Measurements from ENCODE around the gene CXorf51B.
"Not testable (repeated sequence)": the region's sequence is repeated elsewhere in the genome, so short reads cannot be mapped to it uniquely, and the experiment has no call there.

CXorf51B gene

GRCh38 chrX:146809471-146809870 is at the start of gene CXorf51B:
Gene CXorf51B, plus strand, starts transcription at chrX:146809771. Its CDS starts 21 bp downstream, at chrX:146809792.
- DNase-seq = not testable (repeated sequence)

- DNase-seq = not testable (repeated sequence)
These were observed 5.1 kb downstream of the CXorf51B start, which contains the start of gene CXorf51A for GRCh38 chrX:146814644-146815043. Gene CXorf51A, minus strand, starts transcription at chrX:146814744. Its CDS starts 21 bp downstream, at chrX:146814723.

- no peak for DNase-seq
These were observed 22.4 kb downstream of the CXorf51B start for GRCh38 chrX:146831994-146832393.

GRCh38 chrX:146854281-146854680 is 44.7 kb downstream of the CXorf51B start:
- peak in 14 of 56 donors; percentile 0 to 26 (median 6) for DNase-seq

Data from nucleus accumbens (tissue), 56 donors.